Measurements from ENCODE around the gene TTR. TPM values are rescaled to one million over a fixed set of nuclear protein-coding genes. Genes with fewer than 3 reads are reported as not detected.

The TTR gene
- total RNA-seq, 3 donors from 2014 or later, result not detected

DNA sequence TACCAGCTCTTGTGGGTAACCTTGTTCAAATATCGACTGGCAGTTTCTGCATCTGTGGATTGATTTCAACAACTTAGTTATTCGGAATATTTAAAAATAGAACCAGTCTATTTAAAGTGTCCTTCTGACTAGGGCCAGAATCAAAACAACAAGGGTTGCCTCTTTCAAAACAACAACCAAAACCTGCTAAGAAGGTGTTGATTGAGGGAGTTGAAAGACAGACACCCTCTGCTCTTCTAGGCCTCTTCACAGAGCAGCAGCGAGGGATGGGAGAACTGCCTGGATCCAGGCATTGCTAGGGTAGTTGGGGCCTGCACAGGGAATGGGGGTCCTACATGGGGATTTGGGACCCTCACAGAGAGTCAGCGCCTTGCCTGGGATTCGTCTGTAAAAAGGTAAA, 19.8 kb downstream of the TTR start:
- H3K36me3 ChIP-seq, result no peaks in the 10 kb centered on the region
- TF ChIP-seq POLR2A (IDR thresholded peaks at IDR 0.05) (no peak), POLR2AphosphoS5 (IDR thresholded peaks at IDR 0.05) (no peak)
- TF ChIP-seq, protein P1, sequence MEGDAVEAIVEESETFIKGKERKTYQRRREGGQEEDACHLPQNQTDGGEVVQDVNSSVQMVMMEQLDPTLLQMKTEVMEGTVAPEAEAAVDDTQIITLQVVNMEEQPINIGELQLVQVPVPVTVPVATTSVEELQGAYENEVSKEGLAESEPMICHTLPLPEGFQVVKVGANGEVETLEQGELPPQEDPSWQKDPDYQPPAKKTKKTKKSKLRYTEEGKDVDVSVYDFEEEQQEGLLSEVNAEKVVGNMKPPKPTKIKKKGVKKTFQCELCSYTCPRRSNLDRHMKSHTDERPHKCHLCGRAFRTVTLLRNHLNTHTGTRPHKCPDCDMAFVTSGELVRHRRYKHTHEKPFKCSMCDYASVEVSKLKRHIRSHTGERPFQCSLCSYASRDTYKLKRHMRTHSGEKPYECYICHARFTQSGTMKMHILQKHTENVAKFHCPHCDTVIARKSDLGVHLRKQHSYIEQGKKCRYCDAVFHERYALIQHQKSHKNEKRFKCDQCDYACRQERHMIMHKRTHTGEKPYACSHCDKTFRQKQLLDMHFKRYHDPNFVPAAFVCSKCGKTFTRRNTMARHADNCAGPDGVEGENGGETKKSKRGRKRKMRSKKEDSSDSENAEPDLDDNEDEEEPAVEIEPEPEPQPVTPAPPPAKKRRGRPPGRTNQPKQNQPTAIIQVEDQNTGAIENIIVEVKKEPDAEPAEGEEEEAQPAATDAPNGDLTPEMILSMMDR (IDR thresholded peaks at IDR 0.05), result no peak
- intact Hi-C loops (cut with DNase I; ENCODE audit: low total_unique reads), result no loop called here
- DNase-seq (ENCODE audit: low spot score in 2 of 2), result no peak
- H3K4me1 ChIP-seq, result no peaks in the 10 kb centered on the region
- H3K9me3 ChIP-seq, result no peaks in the 10 kb centered on the region
- H3K27me3 ChIP-seq, result no peaks in the 10 kb centered on the region
- H3K27ac ChIP-seq, result no peak overlapping the region
- no peak overlapping the region for H3K4me3 ChIP-seq

DNA sequence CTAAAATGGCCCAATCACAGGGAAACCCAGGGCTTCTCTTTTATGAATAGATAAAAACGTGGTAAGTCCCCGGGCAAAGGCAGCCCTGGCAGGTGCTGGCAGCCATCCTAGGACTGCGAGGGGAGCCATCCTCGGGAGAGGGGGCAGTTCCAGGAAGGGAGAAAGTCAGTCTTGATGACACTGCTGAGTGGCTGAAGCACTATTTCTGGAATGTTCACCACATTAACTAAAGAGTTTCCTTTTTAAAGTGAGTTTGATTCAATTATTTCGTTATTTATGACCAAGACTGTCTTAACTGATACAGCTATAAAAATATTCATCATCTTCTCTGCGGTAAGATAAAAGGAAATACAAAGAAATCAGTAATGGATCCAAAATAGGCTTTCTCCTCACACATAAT, 20.4 kb downstream of the TTR start:
- intact Hi-C loops (cut with DNase I; ENCODE audit: low total_unique reads), result no loop called here
- Histone ChIP-seq H3K27ac (no peak overlapping the region), H3K4me1 (no peaks in the 10 kb centered on the region), H3K36me3 (no peaks in the 10 kb centered on the region), H3K9me3 (no peaks in the 10 kb centered on the region), H3K4me3 (no peak overlapping the region), H3K27me3 (no peaks in the 10 kb centered on the region)
- no peak for DNase-seq (ENCODE audit: low spot score in 2 of 2)
- TF ChIP-seq, protein P1 (IDR thresholded peaks at IDR 0.05), result no peak
- no peak for TF ChIP-seq POLR2AphosphoS5 (IDR thresholded peaks at IDR 0.05)
- no peak for TF ChIP-seq POLR2A (IDR thresholded peaks at IDR 0.05)

DNA sequence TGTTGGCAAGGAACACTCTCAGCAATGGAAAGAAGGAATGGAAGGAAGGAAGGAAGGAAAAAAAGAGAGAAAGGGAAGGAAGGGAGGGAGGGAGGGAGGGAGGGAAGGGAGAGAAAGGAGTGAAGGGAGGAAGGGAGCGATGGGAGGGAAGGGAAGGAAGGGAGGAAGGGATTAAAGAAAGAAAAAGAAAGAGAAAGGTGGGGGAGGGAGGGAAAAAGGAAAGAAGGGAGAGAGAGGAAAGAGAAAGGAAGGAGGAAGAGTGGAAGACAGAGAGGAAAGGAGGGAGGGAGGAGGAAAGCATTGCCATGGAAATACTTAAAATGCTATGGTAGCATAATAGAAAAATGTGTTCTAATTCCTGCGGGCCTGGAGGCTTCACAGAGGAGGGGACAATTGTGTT, 22.4 kb downstream of the TTR start:
- no peak for DNase-seq (ENCODE audit: low spot score in 2 of 2)
- H3K9me3 ChIP-seq, result no peaks in the 10 kb centered on the region
- no peak overlapping the region for H3K27ac ChIP-seq
- no peak overlapping the region for H3K4me3 ChIP-seq
- no peaks in the 10 kb centered on the region for H3K36me3 ChIP-seq
- TF ChIP-seq, protein P1 (IDR thresholded peaks at IDR 0.05), result no peak
- TF ChIP-seq POLR2A (IDR thresholded peaks at IDR 0.05), result no peak
- TF ChIP-seq POLR2AphosphoS5 (IDR thresholded peaks at IDR 0.05), result no peak
- intact Hi-C loops (cut with DNase I; ENCODE audit: low total_unique reads), result no loop called here
- H3K4me1 ChIP-seq, result no peaks in the 10 kb centered on the region
- H3K27me3 ChIP-seq, result no peaks in the 10 kb centered on the region

DNA sequence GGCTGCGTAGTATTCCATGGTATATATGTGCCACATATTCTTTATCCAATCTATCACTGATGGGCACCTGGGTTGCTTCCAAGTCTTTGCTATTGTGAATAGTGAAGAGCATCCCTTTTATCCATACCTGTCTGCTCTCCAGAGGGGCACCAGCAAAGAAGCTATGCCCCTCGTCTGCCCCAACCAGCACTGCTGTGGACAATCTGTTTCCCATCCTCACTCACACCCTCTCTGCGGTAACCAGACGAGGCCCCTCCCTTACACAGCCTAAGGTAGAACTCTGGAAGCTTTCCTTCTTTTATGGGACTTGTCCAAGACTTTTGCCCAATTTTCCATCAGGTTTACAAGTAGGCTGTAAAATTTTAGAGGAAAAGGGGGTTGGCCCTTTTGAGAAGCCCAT, 24.9 kb downstream of the TTR start:
- no peaks in the 10 kb centered on the region for H3K9me3 ChIP-seq
- no peak for DNase-seq (ENCODE audit: low spot score in 2 of 2)
- no peak overlapping the region for H3K27ac ChIP-seq
- H3K4me1 ChIP-seq, result no peaks in the 10 kb centered on the region
- no peak overlapping the region for H3K4me3 ChIP-seq
- no peaks in the 10 kb centered on the region for H3K27me3 ChIP-seq
- intact Hi-C loops (cut with DNase I; ENCODE audit: low total_unique reads), result no loop called here
- TF ChIP-seq POLR2A (IDR thresholded peaks at IDR 0.05) (no peak), POLR2AphosphoS5 (IDR thresholded peaks at IDR 0.05) (no peak)
- TF ChIP-seq, protein P1 (IDR thresholded peaks at IDR 0.05), result no peak
- H3K36me3 ChIP-seq, result no peaks in the 10 kb centered on the region

DNA sequence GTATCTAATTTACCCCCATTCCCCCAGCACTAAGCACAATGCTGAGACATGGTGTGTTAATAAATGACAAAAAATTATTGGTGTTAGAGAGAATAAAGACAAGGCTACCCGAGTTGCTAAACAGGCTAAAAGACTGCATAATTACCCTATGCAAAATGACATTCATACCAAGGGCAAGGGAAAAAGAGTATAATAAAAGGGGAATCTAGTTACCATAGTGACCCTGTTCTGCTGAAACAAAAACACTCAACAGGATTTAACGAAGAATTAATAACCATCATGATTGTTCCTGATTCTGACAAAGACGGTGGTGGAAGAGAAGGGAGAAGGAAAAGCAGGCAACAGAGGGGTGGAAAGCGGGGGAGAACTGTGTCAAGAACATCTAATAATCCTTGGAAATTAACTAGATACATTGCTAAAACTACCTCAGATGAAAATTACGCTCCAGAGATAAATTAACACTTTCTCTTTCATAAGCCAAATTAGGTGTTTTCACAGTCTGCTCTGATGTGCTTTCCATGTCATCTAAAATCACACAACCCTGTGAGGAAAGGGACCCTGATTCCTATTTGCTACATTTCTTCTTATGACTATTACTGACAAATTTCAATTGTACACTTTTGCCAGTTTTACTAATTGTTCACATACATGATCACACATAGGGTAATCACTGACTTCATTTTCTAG, 25.5 kb downstream of the TTR start:
- H3K27ac ChIP-seq, result no peak overlapping the region
- no peaks in the 10 kb centered on the region for H3K9me3 ChIP-seq
- intact Hi-C loops (cut with DNase I; ENCODE audit: low total_unique reads), result no loop called here
- no peak overlapping the region for H3K4me3 ChIP-seq
- TF ChIP-seq, protein P1 (IDR thresholded peaks at IDR 0.05), result no peak
- no peak for TF ChIP-seq POLR2AphosphoS5 (IDR thresholded peaks at IDR 0.05)
- no peak for TF ChIP-seq POLR2A (IDR thresholded peaks at IDR 0.05)
- no peaks in the 10 kb centered on the region for H3K27me3 ChIP-seq
- DNase-seq (ENCODE audit: low spot score in 2 of 2), result no peak
- no peaks in the 10 kb centered on the region for H3K4me1 ChIP-seq
- H3K36me3 ChIP-seq, result no peaks in the 10 kb centered on the region
